Tibial nerve (tissue), 4 donors: ENCODE data around the gene TBC1D20. TPM values are rescaled to one million over a fixed set of nuclear protein-coding genes. Genes with fewer than 3 reads are reported as not detected.

Source experiments
- DNase-seq, 2 donors: peaks; one replicate each; pipeline ENCODE4 v3.0.0-alpha.2; 2019; ENCODE audit warnings: low spot score in 2 of 2
- H3K27ac ChIP-seq, 4 donors: fragments of 200-600 bp; sonication (generic) in 3 of 4; one replicate each; pipeline ENCODE4 v1.5.1; 2017 to 2019; ENCODE audit warnings: mild to moderate bottlenecking in 1 of 4
- H3K27me3 ChIP-seq, 2 donors: fragments of 200-600 bp; sonication (generic) in 1 of 2; one replicate each; pipeline versions ENCODE4 v1.5.1 to v1.6.0; 2017 to 2019
- H3K36me3 ChIP-seq, 3 donors: fragments of 200-600 bp; sonication (generic); one replicate each; pipeline ENCODE4 v1.5.1; 2018 to 2019
- H3K4me1 ChIP-seq, 4 donors: fragments of 200-600 bp; sonication (generic) in 3 of 4; one replicate each; pipeline ENCODE4 v1.5.1; 2017 to 2019
- H3K4me3 ChIP-seq, 4 donors: fragments of 200-600 bp; sonication (generic) in 3 of 4; one replicate each; pipeline ENCODE4 v1.5.1; 2017 to 2019; ENCODE audit warnings: mild to moderate bottlenecking in 1 of 4, moderate library complexity in 1 of 4
- H3K9me3 ChIP-seq, 4 donors: fragments of 200-600 bp; sonication (generic) in 3 of 4; one replicate each; pipeline ENCODE4 v1.5.1; 2017 to 2019
- CTCF ChIP-seq, 5 experiments: fragments of 200-600 bp in 3 of 5; fragments of 450-650 bp in 2 of 5; sonication (generic) in 3 of 5; IDR thresholded peaks; one replicate each; pipeline ENCODE4 v1.5.1; 2016 to 2019; ENCODE audit warnings: antibody characterized with exemption in 5 of 5, mild to moderate bottlenecking in 3 of 5, moderate library complexity in 2 of 5
- EP300 ChIP-seq, 2 donors: sonication (generic); formaldehyde crosslinking; IDR thresholded peaks; one replicate each; pipeline ENCODE4 v1.6.1; 2017; ENCODE audit warnings: antibody characterized with exemption in 2 of 2, mild to moderate bottlenecking in 1 of 2
- POLR2A ChIP-seq, 2 donors: fragments of 450-650 bp; IDR thresholded peaks; one replicate each; pipeline ENCODE4 v1.6.1; 2017; ENCODE audit warnings: antibody characterized with exemption in 2 of 2, mild to moderate bottlenecking in 2 of 2, moderate library complexity in 2 of 2
- WGBS, 2 donors: methylation state at CpG; one replicate each; pipeline ENCODE4 v1.1.5; 2018; 5-methylcytosine and 5-hydroxymethylcytosine counted together
- total RNA-seq, 4 donors: library from RNA; depleted of rRNA; stranded (reverse); fragments of >200 nt; gene quantifications; one replicate each; pipeline ENCODE4 v1.1.0, GENCODE V29; 2016

Gene TBC1D20
- total RNA-seq, 4 donors from 2014 or later = 38.5 to 52.0 (median 44.3) TPM

DNA sequence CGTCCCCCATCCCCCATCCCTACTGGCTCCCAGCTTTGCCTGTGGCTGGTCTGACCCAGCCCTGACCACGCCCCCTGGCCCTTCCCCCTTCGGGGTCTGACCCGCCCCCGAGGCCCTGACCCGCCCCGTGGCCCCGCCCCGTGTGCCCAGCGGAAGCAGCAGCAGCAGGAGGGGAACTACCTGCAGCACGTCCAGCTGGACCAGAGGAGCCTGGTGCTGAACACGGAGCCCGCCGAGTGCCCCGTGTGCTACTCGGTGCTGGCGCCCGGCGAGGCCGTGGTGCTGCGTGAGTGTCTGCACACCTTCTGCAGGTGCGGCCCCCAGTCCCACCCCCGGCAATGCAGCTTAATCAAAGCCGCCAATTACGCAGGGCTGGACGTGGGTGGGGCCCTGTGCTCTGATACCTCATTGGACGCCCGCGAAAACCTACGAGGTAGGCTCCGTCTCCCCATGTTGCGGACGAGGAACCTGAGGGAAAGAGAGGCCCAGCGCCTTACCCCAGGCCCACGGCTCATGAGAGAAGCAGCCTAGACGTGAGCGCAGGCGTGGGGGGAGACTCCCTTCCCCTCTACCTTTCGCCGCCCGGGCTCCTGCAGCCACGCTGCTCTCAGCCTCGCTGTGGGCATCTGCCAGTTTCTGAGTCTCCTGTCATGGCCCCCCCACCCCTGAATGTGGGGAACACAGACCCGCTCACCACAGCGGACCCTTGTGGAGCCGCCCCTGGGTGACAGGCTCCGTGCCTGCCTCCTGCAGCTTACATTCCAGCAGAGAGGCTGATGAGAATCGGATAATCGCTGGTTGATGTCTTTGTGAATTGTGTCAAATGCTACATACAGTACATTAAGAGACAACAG, 41.4 kb downstream of the TBC1D20 start:
- no peak for DNase-seq
- peaks cover 0 to 94% (median 15%) of the 10 kb centered on the region in 3 donors for H3K36me3 ChIP-seq
- H3K27ac ChIP-seq = no peak overlapping the region
- no peaks in the 10 kb centered on the region for H3K4me1 ChIP-seq
- no peaks in the 10 kb centered on the region for H3K9me3 ChIP-seq
- WGBS, 2 donors = 86 to 88% methylated on average over 33 to 34 of the region's 49 CpGs
- H3K27me3 ChIP-seq = no peaks in the 10 kb centered on the region
- TF ChIP-seq POLR2A (IDR thresholded peaks at IDR 0.05) = no peak
- TF ChIP-seq CTCF (IDR thresholded peaks at IDR 0.05) = no peak
- no peak overlapping the region for H3K4me3 ChIP-seq

DNA sequence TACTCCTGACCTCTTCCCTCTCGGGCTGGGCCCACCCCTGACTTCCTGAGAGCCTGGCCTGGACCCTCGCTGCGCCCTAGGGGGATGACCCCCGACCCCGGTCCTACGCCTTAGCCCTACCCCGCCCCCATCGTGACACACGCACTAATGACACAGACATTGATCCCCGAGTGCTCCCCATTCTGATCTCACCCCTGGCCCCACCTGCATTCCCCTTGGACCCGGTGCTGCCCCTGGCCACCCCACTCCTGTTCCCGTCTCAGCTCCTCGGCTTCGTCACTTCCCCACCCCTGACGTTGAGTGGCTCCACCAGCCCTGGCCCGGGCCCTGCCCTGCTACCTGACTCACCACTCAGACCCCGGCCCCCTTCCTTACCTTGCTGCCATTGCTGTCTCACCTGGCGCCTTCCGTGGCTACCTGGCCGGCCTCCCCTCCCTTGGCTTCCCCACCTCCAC, 42.1 kb downstream of the TBC1D20 start:
- no peaks in the 10 kb centered on the region for H3K4me1 ChIP-seq
- no peak overlapping the region for H3K4me3 ChIP-seq
- WGBS, 2 donors = 89 to 94% methylated on average over 20 of the region's 20 CpGs
- H3K36me3 ChIP-seq = peaks cover 0 to 89% (median 15%) of the 10 kb centered on the region in 3 donors
- TF ChIP-seq EP300 (IDR thresholded peaks at IDR 0.05) (no peak), CTCF (IDR thresholded peaks at IDR 0.05) (no peak), POLR2A (IDR thresholded peaks at IDR 0.05) (no peak)
- no peak for DNase-seq
- no peaks in the 10 kb centered on the region for H3K27me3 ChIP-seq
- H3K27ac ChIP-seq = no peak overlapping the region
- H3K9me3 ChIP-seq = no peaks in the 10 kb centered on the region

GRCh38 chr20:419556-420165, 42.7 kb downstream of the TBC1D20 start:
- no peak for DNase-seq
- H3K27me3 ChIP-seq = no peaks in the 10 kb centered on the region
- no peak overlapping the region for H3K27ac ChIP-seq
- peaks cover 0 to 84% (median 15%) of the 10 kb centered on the region in 3 donors for H3K36me3 ChIP-seq
- H3K4me3 ChIP-seq = no peak overlapping the region
- no peak for TF ChIP-seq CTCF (IDR thresholded peaks at IDR 0.05)
- no peak for TF ChIP-seq POLR2A (IDR thresholded peaks at IDR 0.05)
- no peak for TF ChIP-seq EP300 (IDR thresholded peaks at IDR 0.05)
- WGBS, 2 donors = 90 to 93% methylated on average over 29 to 32 of the region's 32 CpGs
- H3K9me3 ChIP-seq = no peaks in the 10 kb centered on the region
- H3K4me1 ChIP-seq = no peaks in the 10 kb centered on the region

DNA sequence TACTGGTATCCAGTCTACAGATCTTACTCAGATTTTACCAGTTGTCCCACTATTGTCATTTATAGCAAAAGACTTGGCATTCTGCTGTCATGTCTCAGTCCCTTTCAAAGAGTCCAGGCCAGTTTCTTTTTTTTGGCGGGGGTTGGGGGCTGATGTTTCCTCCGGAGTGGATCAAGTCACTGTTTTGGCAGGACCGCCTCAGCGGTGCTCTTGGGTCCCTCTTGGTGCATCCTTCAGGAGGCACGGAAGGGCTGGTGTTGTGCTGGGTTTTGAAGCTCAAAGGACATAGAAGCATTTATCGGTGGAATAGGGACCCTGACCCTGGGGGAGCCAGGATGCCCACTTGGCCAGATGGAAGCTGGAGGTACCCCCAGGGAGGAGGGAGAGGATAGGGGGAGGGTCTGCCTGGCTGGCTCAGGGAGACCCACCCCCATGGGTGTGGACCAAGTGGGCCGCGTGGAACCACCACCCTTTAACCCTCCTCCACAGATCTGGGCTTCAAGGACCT, 43.4 kb downstream of the TBC1D20 start:
- H3K36me3 ChIP-seq = peaks cover 0 to 77% (median 15%) of the 10 kb centered on the region in 3 donors
- no peak overlapping the region for H3K27ac ChIP-seq
- H3K27me3 ChIP-seq = no peaks in the 10 kb centered on the region
- 90 to 93% methylated on average over 6 to 8 of the region's 8 CpGs for WGBS, 2 donors
- DNase-seq = no peak
- no peak overlapping the region for H3K4me3 ChIP-seq
- H3K9me3 ChIP-seq = no peaks in the 10 kb centered on the region
- no peak for TF ChIP-seq CTCF (IDR thresholded peaks at IDR 0.05)
- no peak for TF ChIP-seq EP300 (IDR thresholded peaks at IDR 0.05)
- no peak for TF ChIP-seq POLR2A (IDR thresholded peaks at IDR 0.05)
- H3K4me1 ChIP-seq = no peaks in the 10 kb centered on the region
